HT-29 (cell line): ENCODE measurements around the gene GPC4. TPM values are rescaled to one million over a fixed set of nuclear protein-coding genes. Genes with fewer than 3 reads are reported as not detected.
A peak's percentile ranks its signal among the peaks of the same experiment; 100 is the strongest.

ENCODE experiments used
- DNase-seq: peaks from one replicate; pipeline ENCODE4 v3.0.0-alpha.2; 2015; ENCODE audit warnings: low spot score
- total RNA-seq: library from RNA; depleted of rRNA; stranded (reverse); fragments of >200 nt; shearing (Covaris generic); gene quantifications from 2 replicates; pipeline ENCODE4 v1.2.3, GENCODE V29; 2014

Gene GPC4
- total RNA-seq, 1 experiment from 2014 or later, result 1.4 TPM

- no peak for DNase-seq
These were observed 108.2 kb downstream of the GPC4 start for GRCh38 chrX:133307094-133307493.

- no peak for DNase-seq
These were observed 109.0 kb downstream of the GPC4 start for GRCh38 chrX:133306316-133306715.

- no peak for DNase-seq
These were observed 109.9 kb downstream of the GPC4 start for GRCh38 chrX:133305348-133305747.

- no peak for DNase-seq
These were observed 112.4 kb downstream of the GPC4 start for GRCh38 chrX:133302775-133303445.

- DNase-seq, result no peak
These were observed 114.7 kb downstream of the GPC4 start for GRCh38 chrX:133300591-133300990.

- no peak for DNase-seq
These were observed 118.0 kb downstream of the GPC4 start for GRCh38 chrX:133297284-133297683.

- DNase-seq, result no peak
These were observed 121.2 kb downstream of the GPC4 start for GRCh38 chrX:133294126-133294525.

- DNase-seq, result no peak
These were observed 125.2 kb downstream of the GPC4 start for GRCh38 chrX:133290076-133290475.

- DNase-seq, result no peak
These were observed 127.4 kb downstream of the GPC4 start for GRCh38 chrX:133287860-133288259.

GRCh38 chrX:133285341-133285740 lies 129.9 kb downstream of the GPC4 start:
- no peak for DNase-seq

- DNase-seq, result peak; percentile 55
These were observed 136.1 kb downstream of the GPC4 start for GRCh38 chrX:133279112-133279730.

GRCh38 chrX:133273180-133273579 lies 142.1 kb downstream of the GPC4 start:
- DNase-seq, result no peak

GRCh38 chrX:133269168-133269567 lies 146.1 kb downstream of the GPC4 start:
- DNase-seq, result no peak

- DNase-seq, result no peak
These were observed 147.7 kb downstream of the GPC4 start for GRCh38 chrX:133267621-133268020.

- DNase-seq, result no peak
These were observed 150.0 kb downstream of the GPC4 start for GRCh38 chrX:133265331-133265730.

GRCh38 chrX:133258481-133258880 lies 156.8 kb downstream of the GPC4 start:
- DNase-seq, result no peak

GRCh38 chrX:133254666-133255065 lies 160.6 kb downstream of the GPC4 start:
- DNase-seq, result peak; percentile 69

- DNase-seq, result no peak
These were observed 164.1 kb downstream of the GPC4 start for GRCh38 chrX:133251204-133251603.

- no peak for DNase-seq
These were observed 164.8 kb downstream of the GPC4 start for GRCh38 chrX:133250184-133251100.
